Measurements from ENCODE around the gene JUND.

The JUND gene

DNA sequence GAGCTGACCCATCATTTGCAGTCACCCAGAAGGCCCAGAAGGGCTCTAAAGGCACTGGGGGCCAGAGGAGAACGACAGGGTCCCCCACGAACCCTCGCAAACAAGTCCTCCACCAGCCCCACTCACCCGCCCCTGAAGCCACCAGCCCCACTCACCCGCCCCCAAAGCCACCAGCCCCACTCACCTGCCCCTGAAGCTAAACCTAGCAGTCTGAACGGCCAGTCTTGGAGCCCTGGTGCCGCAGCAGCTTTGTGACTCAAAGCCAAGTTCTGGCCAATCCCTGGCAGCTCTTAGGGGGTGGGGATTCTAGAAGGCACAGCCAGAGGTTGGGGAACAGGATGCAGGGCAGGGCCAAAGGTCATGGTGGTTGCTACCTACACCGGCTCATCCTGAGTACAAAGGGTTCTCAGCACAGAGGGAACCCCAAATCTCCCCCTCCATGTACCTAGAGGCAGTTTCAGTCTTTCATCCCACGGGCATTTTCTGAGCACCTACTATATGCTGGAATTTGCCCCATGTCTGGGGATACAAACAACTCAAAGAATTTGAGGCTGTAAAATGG, 7.1 kb downstream of the JUND start, which contains the start of gene IQCN:
TSS of gene IQCN (minus strand) at position 234 of the 562 bp plus-strand sequence. CDS start 4,974 bp downstream, outside the sequence.
- TF ChIP-seq, protein P1, sequence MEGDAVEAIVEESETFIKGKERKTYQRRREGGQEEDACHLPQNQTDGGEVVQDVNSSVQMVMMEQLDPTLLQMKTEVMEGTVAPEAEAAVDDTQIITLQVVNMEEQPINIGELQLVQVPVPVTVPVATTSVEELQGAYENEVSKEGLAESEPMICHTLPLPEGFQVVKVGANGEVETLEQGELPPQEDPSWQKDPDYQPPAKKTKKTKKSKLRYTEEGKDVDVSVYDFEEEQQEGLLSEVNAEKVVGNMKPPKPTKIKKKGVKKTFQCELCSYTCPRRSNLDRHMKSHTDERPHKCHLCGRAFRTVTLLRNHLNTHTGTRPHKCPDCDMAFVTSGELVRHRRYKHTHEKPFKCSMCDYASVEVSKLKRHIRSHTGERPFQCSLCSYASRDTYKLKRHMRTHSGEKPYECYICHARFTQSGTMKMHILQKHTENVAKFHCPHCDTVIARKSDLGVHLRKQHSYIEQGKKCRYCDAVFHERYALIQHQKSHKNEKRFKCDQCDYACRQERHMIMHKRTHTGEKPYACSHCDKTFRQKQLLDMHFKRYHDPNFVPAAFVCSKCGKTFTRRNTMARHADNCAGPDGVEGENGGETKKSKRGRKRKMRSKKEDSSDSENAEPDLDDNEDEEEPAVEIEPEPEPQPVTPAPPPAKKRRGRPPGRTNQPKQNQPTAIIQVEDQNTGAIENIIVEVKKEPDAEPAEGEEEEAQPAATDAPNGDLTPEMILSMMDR (conservative IDR thresholded peaks at IDR 0.05; ENCODE audit: low read depth, low read length): no peak
- DNase-seq (ENCODE audit: low read depth): no peak
- no peak within 1 kb of the TSS for H3K4me3 ChIP-seq (ENCODE audit: low read length)

DNA sequence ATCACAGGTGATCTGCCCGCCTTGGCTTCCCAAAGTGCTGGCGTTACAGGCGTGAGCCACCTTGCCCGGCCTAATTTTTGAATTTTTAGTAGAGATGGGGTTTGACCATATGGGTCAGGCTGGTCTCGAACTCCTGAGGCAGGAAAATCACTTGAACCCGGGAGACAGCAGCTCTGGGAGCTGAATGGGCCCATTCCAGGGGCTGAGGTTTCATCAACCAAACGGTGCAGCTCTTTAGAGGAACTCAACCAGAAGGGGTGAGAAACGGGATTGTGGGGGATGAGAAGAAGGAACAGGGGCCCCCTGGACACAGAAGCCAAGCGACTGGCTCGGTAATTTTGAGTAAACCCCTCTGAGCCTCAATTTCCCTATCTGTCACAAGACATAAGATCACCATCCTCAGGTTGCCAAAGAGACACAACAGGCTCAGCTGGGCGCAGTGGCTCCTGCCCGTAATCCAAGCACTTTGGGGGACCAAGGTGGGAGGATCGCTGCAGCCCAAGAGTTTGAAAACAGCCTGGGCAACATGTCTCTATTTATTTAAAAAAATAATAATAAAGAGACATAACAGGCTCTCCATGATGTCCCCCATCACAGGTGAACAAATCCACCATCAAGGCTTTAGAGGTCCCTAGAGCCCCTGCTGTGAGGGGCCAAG, 7.7 kb downstream of the JUND start:
- no peak for DNase-seq (ENCODE audit: low read depth)
- TF ChIP-seq, protein P1 (conservative IDR thresholded peaks at IDR 0.05; ENCODE audit: low read depth, low read length): no peak

DNA sequence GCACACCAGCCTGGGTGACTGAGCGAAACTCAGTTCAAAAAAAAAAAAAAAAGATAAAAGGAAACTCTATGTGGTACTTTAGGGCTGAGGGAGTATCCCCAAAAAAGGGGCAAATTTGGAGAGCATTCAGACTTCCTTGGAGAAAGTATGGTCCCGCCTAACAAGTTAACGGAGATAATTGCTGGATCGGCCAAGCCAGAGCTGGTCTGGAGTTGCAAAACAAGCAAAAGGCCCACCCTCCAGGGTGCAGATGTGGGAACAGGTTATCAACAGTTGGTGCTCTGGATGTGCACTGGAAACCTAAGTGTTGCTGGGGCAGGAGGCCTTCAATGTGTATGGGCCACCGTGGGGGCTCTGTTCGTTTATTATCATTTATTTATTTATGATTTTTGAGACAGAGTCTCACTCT, 10.0 kb downstream of the JUND start:
- no peak for DNase-seq (ENCODE audit: low read depth)
- H3K4me3 ChIP-seq (ENCODE audit: low read length): no peak overlapping the region
- TF ChIP-seq, protein P1 (conservative IDR thresholded peaks at IDR 0.05; ENCODE audit: low read depth, low read length): no peak

More for the DNA sequence above, 7.7 kb downstream of the JUND start:
- no peak overlapping the region for H3K4me3 ChIP-seq (ENCODE audit: low read length)

DNA sequence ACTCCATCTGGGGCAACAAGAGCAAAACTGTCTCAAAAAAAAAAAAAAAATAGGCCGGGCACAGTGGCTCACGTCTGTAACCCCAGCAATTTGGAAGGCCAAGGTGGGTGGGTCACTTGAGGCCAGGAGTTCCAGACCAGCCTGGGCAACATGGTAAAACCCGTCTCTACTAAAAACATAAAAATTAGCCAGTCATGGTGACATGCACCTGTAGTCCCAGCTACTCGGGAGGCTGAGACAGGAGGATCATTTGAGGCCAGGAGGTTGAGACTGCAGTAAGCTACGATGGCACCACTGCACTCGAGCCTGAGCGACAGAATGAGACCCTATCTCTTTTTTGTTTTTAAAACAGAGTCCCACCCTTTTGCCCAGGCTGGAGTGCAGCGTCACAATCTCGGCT, 11.1 kb downstream of the JUND start:
- no peak for DNase-seq (ENCODE audit: low read depth)
- TF ChIP-seq, protein P1 (conservative IDR thresholded peaks at IDR 0.05; ENCODE audit: low read depth, low read length): no peak
- H3K4me3 ChIP-seq (ENCODE audit: low read length): no peak overlapping the region

DNA sequence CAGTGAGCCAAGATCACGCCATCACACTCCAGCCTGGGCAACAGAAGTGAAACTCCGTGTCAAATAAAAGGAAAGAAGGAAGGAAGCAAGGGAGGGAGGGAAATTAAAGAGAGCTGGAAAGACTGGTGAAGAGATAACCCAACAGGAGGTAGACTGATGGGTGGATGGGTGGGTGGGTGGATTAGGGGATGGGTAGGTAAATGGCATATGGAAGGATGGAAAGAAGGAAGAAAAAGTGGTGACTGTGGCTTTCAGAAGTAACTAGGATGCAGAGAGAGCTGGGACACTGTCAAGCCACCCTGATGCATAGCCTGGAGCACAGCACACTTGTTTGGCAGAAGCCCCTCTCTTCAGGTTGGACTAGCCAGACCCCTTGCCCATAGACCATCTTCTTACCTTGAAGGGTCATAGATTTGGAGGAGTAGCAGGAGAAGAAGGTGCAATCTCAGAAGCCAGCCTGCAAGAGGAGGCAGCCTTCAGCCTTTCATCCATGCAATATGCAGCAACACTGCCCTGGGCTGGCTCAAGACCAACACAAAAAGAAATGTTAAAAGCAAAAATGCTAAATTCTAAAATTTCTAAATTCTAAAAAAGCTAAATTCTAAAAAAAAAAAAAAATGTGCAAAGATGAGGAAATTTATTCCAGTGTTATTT, 12.2 kb downstream of the JUND start:
- DNase-seq (ENCODE audit: low read depth): no peak
- no peak overlapping the region for H3K4me3 ChIP-seq (ENCODE audit: low read length)
- TF ChIP-seq, protein P1 (conservative IDR thresholded peaks at IDR 0.05; ENCODE audit: low read depth, low read length): no peak

DNA sequence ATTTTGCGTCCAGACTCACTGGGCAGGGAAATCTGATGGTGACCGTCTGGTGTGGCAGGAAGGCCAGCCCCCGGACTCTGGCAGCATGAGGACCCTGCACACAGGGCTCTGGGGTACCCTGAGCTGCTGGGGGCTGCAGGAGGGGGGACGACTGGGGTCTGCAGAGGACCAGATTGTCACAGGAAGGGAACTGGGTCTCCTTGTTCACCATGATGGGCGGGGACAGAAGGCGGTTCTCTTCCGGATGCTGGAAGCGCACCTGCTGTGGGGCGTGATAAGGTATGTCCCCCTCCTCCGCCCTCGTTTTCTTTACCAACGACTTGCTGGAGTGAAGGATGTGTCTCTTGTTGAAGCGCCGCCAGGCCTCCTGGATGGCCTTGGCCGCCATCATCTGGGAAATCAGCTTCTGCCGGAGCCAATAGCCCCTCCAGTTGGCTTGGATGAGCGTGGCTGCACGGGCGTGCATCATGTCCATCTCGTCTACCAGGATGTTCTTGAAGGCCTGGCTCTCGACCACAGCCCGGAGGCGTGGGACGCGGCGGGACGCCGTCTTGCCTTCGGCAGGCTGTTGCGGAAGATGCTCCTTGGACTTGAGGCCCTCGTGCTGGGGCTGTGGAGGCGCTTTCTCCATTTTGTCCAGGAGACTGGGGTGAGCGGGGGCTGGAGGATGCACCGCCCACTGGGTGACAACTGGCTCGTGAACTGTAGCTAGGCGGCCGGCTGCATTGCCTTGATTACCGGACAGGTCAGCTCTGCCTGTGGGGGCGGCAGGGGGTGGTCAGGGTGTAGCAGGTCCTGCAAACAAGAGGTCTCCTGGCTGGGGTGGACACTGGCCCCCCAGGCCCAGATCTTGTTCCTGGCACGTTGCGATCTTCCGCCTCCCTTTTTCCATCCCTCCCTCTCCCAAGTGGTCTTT, 14.4 kb downstream of the JUND start:
- TF ChIP-seq, protein P1 (conservative IDR thresholded peaks at IDR 0.05; ENCODE audit: low read depth, low read length): no peak
- H3K4me3 ChIP-seq (ENCODE audit: low read length): no peak overlapping the region
- no peak for DNase-seq (ENCODE audit: low read depth)

All from retinal pigment epithelial cell (primary cell).